Dedifferentiated amniotic fluid mesenchymal stem cell (primary cell): ENCODE data around the gene DENND1B.

Source experiments
- DNase-seq: peaks from one replicate; pipeline ENCODE4 v3.0.0-alpha.2; 2016; ENCODE audit errors: extremely low spot score

DENND1B gene

DNA sequence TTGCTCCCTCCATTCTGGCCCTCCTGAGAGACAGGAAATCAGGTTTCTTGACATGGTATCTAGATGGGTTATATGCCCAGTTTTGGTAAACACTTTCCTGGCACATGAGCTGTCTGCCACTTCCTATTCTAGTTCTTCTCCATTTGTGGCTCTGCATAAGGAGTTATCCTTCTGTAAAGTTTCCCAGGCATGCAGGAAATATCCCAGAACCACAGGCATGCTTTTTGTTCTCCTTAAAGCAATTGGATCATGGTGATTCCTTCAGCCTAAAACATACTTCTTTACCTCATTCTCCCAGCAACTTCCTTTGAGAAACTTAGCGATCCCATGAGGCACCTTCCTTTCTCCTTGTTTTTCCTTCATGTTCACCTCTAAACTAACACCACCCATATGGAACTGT, 307.4 kb downstream of the DENND1B start:
- DNase-seq, result peak; percentile 42

DNA sequence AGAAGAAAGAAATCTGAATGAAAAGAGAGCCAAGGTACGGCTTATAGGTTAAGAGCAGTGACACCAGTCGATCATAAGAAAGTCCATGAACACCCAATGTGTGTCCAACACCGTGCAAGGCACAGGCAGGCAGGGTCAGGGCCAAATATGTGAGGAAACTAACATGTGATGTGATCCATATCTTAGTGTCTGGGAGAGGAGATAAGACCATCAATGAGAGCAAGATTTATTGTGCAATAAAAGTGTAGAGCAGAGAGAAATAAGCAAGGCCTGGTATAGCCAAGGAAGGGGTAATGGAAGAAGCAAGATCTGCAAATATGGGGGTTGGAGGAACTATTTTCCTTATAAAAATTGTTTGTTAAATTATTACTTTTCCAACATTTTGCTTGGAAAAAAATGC, 308.5 kb downstream of the DENND1B start:
- DNase-seq, result no peak

DNA sequence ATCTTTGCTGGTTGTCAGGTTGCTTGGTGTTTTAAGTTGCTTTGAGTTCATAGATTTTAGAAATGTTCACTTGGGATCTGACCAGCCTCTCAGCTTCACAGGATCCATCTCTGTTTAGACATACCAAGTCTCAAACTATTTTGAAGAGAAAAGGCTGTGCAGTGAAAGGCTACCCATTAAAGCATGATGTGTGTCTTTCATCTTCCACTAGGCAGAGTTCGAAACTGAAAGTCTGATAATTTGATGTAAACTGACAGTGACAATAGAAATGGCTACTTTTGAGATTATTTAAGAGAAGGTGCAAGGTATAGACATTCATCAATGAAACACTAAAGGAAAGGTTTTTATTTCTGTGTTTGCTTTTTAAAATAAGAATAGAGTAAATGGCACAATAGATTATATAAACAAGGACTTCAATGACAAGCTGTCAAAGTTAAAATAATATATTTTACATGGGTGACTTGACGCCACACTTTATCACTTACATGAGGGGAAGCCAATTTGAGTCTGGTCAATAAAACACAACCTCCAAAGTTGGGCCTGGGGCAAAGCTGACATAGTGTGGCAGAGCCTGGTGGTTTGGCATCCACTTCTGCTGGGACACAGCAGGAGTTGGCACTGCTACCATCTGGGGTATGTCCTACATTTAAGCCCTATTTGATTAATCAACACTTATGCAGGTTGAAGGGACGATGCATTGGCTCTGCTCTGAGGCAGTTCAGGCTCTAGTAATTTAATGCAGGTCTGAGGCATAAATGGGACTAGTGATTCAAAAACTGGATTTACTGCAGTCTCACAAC, 309.6 kb downstream of the DENND1B start:
- no peak for DNase-seq

DNA sequence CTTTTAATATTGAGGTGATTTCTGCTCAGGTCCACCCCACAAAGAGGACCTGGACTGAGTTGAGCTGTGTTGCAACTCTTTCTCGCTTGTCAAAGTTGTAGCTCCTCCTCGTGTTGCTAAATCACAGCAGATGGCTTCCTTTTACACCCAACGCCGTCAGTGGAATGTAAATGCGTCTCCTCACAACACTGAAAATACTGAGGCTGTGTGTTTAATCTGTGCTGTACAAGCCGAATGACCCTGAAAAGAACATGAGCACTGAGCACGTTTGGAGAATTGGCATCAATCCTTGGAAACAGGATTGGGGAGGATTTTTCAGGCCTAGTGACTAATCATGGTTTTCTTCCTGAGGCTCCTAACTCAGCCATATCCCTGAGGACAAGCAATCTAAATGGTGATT, 311.2 kb downstream of the DENND1B start:
- DNase-seq, result peak; percentile 33

DNA sequence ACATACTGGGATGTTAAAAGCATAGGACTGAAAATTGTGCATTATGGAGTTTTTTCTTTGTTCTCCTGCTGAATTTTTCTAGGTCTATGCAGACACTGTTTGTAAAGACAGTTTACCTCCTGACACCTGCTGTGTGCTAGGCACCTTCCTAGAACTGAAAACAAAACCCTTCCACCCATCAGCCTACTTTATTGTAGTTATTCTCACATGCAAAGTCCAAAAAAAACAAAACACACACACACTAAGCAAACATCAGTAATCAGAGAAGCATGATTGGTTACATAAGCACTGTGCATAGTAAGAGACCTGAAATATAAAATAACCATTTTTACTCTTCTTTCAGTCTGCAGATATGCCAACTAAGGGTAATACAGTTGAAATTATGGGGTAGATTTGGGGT, 312.1 kb downstream of the DENND1B start:
- no peak for DNase-seq

DNA sequence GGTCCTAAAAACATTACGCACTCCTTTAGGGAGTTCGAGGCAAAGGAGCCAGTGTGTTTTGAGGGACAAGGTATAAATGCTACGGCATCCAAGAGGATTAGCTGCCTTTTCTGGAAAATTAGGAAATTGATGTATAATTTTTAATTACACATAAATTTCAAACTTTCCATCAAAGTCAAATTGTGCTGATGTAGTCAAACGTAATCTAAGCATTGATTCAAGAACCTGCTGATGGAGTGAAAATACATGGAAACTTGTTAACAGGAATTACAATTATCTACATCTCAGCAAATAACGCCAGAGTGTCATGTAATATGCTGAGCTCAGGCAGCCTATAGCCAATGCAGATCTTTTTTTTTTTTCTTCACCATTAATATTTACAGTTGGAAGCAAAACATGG, 312.7 kb downstream of the DENND1B start:
- no peak for DNase-seq
